Activated CD8-positive, alpha-beta memory T cell treated with anti-CD3 and anti-CD28 coated beads for 4 hours (primary cell): ENCODE data around the gene GALE.
A peak's percentile ranks its signal among the peaks of the same experiment; 100 is the strongest.
"Not testable (repeated sequence)": the region's sequence is repeated elsewhere in the genome, so short reads cannot be mapped to it uniquely, and the experiment has no call there.

Source experiments
- DNase-seq, 2 donors: peaks; one replicate each; pipeline ENCODE4 v3.0.0-alpha.2; 2020; ENCODE audit warnings: low read depth in 2 of 2

GALE gene

DNA sequence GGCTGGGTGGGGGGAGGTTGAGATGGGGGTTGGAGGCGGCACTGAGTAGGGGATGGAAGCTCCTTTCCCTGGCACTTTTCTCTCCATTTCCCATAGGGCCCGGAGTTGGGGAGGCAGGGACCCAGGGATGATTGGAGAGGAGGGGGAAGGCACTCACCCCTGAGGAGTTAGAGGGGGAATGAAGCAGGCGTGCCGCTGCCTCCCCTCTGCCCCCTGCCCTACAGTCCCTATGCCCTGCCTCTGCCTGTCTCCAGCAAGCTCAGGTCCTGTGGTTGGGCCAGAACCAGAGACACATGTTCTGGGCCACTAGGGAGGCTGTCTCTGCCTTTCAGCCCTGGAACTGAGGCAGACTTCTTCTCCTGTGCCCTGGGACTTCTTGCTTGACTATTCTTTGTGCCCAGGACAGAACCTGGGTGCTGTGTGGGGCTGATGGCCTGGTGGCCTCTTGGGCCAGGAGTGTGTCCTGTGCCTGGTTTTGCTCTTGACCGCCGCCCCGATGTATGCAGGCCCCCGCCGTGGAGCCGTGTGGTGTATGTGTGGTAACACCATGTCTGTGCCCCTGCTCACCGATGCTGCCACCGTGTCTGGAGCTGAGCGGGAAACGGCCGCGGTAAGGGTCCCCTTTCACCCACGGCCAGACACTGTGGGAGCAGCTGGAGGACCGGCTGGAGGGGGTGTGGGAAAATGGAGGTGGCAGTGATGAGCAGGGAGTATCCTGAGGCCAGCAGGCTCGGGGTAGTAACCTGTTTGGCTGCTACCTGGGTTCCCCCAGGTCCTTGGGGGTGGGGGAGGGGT lies 8.2 kb downstream of the GALE start:
- DNase-seq, result no peak

DNA sequence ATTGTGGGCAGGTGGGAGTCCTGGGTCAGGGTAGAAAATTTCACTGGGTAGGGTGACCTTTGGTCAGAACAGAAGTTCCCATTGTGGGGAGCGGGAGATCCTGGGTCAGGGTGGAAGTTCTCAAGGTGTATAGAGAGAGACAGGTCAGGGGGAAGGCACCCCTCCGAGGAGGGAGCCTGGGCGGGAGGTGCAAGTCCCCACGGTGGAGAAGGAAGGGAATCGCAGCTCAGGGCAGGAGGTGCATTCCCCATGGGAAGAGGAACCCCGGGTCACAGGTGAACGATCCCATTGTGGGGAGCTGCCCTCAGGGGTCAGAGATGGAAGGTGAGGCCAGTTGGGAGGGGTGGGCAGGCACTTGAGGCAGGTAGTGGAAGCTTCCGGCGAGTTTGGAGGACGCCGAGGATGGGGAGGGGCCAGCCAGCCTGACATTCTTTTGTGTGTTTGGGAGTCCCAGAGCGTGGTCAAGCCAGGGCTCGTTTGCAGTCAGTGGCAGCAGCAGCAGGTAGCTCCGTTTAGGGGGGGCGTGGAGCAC lies 9.0 kb downstream of the GALE start:
- DNase-seq, result no peak

DNA sequence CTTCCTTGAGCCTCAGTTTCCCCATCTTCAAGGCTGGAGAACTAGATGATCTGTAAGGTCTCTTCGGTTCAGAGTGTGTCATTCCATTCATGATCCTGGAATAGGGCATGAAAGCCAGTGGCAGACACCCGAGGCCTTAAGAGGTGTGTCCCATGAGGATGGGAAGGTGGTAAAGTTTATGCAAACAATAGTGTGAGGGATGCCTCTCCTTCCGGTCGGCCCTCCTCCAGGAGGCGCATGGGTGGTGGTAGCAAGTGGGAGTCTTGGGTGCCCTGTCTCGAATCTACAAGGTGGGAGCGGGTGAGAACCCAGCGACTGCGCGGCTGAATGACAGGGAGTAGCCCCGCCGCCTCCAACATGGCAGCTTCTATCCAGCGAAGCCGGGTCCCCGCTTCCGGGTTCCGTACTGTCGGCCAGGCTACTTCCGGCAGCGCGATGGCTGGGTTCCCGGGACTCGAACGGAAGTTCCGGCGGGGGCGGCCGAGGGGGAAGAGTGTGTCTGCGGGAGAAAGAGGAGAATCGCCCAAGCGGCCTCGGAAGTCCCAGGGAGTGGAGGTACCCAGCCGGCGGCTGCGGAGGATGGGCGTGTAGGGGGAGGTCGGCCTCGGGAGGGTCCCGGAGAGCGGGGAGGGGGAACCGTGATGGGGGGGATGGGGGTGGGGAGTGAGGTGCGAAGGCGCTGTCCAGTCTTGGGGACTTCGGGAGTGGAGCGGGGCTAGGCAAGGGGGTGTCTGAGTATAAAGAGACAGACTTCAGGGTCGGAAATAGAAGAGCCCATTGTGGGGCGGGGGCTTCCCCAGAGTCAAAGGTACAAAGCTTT lies 9.6 kb downstream of the GALE start, which contains the start of gene LYPLA2:
TSS of gene LYPLA2 (plus strand) at position 450 of the 820 bp plus-strand sequence. CDS start 1,538 bp downstream, outside the sequence.
- DNase-seq, result peak; percentile 62 to 67

DNA sequence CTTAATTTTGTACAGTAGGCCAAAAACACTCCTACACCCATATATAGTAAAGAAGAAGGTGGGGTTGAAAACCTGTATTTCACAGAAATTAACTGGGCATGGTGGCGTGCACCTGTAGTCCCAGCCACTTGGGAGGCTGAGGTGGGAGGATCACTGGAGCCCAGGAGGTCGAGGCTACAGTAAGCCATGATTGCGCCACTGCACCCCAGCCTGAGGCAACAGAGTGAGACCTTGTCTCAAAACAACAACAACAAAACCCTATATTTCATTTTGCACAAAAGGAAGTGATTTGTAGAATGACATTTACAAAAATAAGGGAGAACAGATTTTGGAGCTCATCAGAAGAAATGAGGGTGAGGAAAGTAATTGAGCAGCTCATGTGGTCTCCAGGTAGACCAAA lies 11.9 kb downstream of the GALE start:
- no peak for DNase-seq

DNA sequence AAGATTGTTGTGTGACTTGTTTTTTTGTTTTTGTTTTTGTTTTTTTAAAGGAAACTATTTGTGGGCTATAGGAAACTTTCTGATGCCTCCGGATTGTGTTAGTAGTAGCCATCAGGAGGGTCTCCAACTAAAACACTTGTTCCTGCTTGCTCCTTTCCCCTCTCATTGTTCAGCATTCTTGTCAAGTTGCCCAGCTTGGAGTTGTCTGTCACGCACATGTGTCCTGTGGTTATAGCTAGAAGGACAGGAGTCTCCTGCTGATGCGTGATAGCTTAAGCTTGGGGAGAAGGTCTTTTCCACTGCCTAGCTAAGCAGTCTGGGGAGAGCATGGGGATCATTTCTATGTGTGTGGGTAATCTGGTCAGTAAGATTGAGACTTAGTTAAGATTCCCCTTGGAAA lies 12.9 kb downstream of the GALE start:
- no peak for DNase-seq

DNA sequence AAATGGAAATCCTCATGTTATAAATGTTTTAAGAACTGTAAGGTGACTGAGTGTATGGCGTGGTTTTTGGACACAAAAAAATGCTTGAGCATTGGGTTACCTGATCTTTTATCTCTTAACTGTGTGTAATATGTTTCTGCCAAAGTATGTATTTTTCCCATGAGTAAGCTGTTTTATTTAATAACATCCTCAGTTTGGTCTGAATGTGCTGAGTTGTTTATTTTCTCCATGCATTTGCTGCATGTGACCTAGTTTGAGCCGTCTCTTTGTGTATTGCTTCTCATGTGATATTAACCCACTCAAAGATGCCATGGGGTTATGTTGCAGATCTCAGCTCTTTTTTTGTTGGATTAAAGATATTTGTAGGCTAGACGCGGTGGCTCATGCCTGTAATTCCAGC lies 15.7 kb downstream of the GALE start:
- DNase-seq, result no peak

DNA sequence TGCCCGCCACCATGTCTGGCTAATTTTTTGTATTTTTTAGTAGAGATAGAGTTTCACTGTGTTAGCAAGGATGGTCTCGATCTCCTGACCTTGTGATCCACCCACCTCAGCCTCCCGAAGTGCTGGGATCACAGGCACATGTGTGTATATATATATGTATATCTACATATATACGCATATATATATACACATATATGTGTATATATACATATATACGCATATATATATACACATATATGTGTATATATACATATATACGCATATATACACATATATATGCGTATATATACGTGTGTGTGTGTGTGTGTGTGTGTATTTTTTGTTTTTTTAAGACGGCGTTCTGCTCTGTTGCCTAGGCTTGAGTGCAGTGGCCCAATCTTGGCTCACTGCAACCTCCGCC lies 17.4 kb downstream of the GALE start:
- not testable (repeated sequence) for DNase-seq

DNA sequence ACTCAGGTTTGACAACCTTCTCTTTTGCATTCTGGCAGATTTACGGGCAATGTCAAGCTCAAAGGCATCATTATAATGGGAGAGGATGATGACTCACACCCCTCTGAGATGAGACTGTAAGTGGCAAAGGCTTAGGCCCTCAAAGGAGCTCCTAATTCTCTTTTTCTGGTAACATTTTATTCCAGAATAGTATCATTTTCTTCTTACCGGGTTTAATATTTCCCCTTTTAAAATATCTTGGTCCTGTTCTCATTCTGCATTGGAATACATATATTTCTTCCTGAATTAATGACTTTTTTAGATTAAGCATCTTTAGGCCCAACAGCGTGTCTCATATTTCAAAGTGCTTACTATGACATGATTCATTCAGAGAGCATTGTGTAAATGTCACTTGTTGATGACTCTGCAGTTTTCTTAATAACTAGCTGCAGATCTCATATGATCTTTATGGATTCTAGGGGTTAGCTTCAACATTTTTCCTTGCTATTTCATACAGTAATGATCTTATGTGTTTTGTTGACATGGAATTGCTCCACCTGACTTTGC lies 20.7 kb downstream of the GALE start:
- DNase-seq, result no peak

DNA sequence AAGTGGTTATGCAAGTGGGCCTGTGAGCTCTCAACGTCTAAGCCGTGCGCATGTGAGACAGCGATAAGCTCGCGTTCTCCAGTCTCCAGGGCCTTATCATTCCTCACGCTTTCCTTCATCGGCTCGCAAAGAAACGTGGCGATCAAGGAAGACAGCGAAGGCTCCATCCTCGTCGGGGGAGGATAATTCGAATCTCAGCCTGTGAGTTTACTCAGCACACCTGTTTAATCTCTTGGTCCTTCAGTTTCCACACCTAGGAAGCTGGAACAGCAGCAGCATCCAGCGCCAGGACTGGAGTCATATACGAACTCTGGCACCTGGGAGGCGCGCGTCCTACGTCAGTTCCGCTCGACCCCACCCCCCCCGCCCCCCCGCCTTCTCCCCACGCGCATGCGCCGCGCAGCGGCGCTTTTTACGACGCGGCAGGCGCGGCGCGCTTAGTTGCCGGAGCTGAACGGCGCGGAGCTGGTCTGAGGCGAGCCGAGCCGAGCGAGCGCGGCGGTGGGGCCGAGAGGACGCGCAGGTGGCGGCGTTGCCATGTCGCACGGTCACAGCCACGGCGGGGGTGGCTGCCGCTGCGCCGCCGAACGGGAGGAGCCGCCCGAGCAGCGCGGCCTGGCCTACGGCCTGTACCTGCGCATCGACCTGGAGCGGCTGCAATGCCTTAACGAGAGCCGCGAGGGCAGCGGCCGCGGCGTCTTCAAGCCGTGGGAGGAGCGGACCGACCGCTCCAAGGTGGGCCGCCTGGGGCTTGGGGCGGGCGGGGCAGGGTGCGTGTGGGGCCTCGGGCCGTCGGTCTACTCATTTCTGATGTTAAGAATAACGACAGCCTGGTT lies 22.4 kb downstream of the GALE start, which contains the start of gene PITHD1:
TSS of gene PITHD1 (plus strand) at position 440 of the 836 bp plus-strand sequence. CDS start at position 538, 98 bp downstream.
- peak; percentile 51 to 62 for DNase-seq

DNA sequence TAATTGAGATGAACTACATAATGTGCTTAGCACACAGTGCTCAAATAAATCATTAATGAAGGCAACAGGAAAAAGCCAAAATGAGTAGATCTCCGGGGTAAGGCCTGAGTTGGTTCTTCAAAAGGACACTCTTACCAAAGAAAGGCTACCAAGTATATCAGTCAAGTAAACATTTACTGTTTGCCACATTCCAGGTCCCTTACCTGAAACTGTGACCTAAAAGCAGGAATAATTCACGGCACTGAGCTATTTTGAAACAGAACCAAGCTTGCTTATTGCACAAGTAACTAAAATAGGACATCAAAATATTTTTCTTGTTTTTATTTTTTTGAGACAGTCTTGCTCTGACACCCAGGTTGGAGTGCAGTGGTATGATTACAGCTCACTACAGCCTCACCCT lies 24.3 kb downstream of the GALE start:
- no peak for DNase-seq

DNA sequence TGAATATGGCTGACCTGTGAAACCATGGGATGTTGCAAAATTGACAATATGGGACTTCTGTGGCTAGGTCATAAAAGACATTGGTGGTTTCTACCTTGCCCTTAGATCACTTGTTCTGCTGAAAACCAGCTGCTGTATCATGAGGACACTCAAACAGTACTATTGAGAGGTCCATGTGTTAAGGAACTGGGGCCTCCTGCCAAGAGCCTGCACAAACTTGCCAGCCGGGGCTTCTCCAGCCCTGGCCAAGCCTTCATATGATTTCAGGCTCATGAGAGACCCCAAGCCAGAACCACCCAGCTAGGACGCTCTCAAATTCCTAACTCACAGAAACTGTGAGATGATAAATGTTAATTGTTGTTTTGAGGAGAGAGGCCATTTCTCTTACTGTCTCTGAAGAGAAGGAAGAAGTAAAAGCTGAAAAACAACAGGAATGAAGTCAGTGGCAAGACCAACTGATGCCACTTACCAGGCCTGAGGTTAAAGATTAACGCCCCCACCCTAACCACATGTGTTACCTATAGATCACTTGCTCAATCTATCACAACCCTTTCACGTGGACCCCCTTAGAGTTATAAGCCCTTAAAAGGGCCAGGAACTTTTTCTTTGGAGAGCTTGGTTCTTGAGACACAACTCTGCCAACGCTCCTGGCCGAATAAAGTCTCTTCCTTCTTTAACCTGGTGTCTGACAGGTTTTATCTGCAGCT lies 26.2 kb downstream of the GALE start:
- DNase-seq, result no peak

DNA sequence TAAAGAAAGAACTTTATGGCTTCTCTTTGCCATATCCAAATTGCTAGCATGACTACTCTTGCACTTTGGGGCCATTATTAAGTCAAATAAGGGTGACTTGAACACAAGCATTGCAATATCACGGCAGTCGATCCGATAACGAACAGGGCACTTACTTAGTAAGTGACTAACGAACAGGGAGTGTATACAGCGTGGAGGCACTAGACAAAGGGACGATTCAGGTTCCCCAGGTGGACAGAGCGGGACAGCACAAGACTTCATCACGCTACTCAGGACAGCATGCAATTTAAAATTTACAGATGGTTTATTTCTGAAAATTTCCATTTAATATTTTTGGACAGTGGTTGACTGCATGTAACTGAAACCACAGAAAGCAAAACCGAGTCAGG lies 27.7 kb downstream of the GALE start:
- DNase-seq, result no peak

DNA sequence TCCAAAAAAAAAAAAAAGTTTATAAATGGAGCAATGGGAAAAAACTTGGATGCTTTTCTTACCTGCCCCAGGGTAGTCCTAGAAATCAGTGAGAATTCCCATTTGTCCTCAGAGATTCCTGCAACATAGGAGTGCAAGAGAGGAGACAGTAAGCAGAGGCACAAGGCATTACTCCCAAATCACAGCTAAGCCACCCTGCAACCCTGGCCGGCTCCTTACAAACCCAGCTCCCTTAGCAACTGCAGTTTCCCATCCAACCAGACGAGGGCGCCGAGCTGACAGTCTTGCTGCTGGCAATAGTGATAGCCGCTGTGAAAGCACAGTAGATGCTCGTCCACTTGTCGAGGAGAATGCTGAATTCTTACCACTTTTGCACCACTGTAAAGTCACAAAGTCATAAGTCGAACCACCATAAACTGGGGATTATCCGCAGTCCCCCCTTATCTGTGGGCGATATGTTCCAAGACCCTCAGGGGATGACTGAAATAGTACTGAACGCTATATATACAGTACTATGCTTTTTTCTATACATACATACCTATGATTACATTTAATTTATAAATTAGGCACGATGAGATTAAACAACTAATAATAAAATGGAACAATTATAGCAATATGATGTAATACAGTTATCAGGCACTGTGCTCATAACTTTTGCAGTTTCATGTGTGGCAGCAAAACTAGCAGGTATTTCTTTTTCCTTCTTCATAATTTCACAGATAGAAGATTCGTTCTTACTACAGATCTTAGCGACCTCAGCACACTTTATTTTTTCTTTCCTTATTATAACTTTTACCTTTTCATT lies 28.3 kb downstream of the GALE start:
- DNase-seq, result peak; percentile 72 to 76

DNA sequence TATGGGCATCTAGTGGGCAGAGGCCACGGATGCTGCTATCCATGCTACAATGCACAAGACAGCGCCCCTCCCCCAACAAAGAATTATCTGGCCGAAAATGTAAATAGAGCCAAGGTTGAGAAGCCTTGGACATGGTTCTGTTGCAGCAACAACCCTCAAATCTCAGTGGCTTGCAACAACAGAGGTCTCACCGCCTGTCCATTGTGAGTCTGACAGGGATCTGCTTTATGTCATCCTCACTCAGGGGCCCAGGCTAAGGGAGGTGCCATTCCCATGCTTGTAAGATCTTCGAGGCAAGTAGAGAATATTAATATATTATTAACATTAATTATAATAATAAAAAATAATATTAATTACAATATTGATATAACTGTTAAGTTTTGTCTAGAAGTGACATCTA lies 31.8 kb downstream of the GALE start:
- DNase-seq, result no peak

DNA sequence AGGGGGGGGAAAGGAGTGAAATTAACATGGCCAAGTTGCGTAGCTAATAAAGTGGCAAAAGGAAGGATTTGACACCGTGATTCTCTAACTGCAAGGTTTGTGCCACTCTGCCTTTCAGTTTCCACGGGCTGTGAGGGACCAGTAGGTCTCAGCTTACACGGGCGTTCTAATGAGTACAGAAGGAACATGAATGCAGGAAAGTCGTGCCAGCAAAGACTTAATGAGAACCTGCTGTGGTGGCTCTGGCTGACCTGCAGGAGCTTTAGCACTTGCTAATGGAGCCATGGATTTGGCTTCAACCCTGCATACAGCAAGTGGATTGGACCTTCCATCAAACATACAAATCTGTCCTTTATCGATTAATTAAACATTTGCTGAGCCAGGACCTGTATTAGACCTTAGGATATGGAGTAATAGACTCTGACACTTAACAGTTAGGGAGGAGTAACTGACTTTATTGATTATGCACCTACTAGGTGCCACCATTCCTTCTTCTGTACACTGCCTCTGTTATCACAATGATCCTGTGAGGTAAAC lies 37.4 kb downstream of the GALE start:
- DNase-seq, result no peak

DNA sequence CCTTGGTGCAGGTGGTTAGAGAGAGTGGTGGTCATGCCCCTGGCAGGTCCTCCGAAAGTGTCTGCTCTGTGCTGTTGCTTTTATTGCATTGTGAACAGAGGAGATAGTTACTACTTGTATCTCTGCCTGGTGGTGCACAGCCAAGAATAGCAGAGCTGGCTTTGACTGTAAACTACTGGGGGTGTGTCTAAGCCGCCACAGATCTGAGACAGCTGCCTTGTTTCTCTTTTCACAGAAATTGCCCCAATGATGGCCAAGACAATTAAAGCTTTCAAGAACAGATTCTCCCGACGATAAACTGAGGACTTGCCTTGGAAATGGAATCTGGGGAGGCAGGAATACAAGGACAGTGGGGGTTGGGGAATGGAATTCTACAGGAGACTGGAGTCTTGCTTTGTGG lies 41.3 kb downstream of the GALE start:
- no peak for DNase-seq

DNA sequence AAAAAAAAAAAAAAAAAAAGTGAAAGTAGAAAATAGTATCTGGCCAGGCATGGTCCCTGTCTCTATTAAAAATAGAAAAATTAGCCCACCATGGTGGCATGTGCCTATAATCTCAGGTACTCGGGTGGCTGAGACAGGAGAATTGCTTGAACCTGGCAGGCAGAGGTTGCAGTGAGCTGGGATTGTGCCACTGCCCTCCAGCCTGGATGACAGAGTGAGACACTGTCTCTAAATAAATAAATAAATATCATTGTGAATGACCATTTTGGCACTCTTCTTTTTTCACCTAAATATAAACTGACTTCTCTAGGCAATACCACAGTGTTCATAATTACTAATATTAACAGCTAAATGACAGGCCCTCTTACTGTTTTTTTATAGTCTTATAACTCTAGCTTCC lies 42.7 kb downstream of the GALE start:
- no peak for DNase-seq

DNA sequence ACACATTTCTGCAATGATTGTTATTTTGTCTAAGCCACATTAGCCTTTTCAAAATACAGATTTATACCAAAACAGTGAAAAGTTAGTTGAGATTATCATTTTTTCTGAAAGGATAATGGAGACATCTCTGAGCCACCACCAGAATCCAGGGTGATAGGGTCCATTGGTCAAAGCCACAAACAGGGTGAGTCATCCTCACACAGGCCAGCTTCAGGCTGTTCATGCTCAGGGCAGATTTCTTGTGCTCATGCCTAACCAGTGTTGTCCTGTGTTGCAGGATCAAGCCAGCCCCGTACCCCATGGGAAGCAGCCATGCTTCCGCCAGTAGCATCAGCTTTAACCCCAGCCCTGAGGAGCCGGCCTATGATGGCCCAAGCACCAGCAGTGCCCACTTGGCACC lies 43.9 kb downstream of the GALE start:
- no peak for DNase-seq

DNA sequence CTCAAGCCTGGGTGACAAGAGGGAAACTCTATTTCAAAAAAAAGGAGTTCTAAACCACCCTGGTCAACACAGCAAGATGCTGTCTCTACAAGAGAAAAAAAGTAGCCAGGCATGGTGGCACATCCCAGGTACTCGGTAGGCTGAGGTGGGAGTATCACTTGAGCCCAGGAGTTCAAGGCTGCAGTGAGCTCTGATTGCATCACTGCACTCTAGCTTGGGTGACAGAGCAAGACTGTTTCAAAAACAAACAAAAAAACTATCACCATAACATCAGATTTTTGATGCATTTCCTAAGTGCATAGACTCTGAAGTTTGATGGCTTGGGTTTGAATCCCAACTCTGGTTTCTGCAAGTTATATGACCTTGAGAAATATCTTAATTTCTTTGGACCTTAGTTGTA lies 47.6 kb downstream of the GALE start:
- no peak for DNase-seq

DNA sequence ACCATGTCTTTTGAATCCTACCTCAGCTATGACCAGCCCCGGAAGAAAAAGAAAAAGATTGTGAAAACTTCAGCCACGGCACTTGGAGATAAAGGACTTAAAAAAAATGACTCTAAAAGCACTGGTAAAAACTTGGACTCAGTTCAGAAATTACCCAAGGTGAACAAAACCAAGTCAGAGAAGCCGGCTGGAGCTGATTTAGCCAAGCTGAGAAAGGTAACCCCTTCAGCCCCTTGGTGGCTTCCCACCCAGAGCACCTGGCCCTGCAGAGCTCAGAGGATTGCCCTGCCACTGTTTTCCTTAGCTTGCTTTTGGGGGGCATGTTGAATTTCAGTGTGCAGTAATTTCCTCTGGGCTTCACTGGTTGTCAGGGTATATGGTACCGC lies 48.7 kb downstream of the GALE start:
- no peak for DNase-seq
